OCI-LY7 (cell line): ENCODE data around the gene MYCL.

Experiments
- CTCF ChIP-seq: fragments of 200-600 bp; sonication (generic); conservative IDR thresholded peaks from 2 replicates; pipeline ENCODE4 v1.5.1; 2014; ENCODE audit warnings: mild to moderate bottlenecking, antibody characterized with exemption, low read length, moderate library complexity, mixed read lengths
- EZH2phosphoT487 ChIP-seq: fragments of 200-600 bp; sonication (generic); IDR thresholded peaks from 2 replicates; pipeline ENCODE4 v1.6.1; 2018; ENCODE audit warnings: low read depth, borderline replicate concordance, mild to moderate bottlenecking, mixed run types, antibody characterized with exemption, low read length, moderate library complexity, mixed read lengths

GRCh38 chr1:39872698-39873097 lies 29.0 kb downstream of the MYCL start:
- TF ChIP-seq CTCF (no peak), EZH2phosphoT487 (no peak)
